Activated effector memory CD4-positive, alpha-beta T cell treated with Interleukin-2 at 50 U/mL for 16 hours (primary cell): ENCODE measurements around the gene ANAPC7.
A peak's percentile ranks its signal among the peaks of the same experiment; 100 is the strongest.
"Not testable (repeated sequence)": the region's sequence is repeated elsewhere in the genome, so short reads cannot be mapped to it uniquely, and the experiment has no call there.

Source experiments
- DNase-seq: peaks from one replicate; pipeline ENCODE4 v3.0.0-alpha.2; 2020

Gene ANAPC7, protein sequence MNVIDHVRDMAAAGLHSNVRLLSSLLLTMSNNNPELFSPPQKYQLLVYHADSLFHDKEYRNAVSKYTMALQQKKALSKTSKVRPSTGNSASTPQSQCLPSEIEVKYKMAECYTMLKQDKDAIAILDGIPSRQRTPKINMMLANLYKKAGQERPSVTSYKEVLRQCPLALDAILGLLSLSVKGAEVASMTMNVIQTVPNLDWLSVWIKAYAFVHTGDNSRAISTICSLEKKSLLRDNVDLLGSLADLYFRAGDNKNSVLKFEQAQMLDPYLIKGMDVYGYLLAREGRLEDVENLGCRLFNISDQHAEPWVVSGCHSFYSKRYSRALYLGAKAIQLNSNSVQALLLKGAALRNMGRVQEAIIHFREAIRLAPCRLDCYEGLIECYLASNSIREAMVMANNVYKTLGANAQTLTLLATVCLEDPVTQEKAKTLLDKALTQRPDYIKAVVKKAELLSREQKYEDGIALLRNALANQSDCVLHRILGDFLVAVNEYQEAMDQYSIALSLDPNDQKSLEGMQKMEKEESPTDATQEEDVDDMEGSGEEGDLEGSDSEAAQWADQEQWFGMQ

DNA sequence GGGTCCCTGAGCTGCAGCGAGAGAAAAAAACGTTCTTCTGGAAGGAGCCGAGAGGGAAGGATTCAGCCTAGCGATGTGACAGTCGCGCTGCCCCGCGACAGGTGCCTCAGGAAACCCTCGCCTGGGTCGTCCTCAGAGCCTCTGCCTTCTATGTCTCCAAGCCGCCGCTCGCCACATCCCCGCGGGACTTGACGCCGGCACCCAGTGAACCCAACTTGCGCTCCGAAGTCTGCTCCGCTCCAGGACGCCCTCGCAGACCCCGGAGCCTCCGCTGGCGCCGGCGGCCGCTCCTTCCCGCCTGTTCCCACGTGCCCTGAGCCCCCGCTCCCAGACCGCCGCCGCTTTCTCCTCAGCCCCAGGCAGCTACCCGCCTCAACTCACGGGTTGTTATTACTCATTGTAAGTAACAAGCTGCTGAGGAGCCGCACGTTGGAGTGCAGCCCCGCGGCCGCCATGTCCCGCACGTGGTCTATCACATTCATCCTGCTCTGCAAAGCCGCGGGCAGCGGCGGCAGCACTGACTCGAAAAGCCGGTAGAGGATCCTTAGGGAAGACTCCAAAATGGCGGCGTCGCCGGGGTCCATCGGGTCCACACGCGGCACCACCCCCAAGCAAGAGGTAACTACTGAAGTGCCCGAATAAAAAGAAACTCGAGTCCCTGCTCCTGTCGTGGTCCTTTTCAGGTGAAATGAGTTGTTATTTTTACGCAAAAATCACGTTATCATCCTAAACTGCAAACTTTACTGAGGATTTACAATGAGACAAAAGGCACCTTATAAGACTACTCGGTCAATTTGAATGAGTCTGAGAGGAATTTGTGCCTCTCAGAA lies at the start of gene ANAPC7:
ANAPC7 (minus strand) TSS at position 563 of the 830 bp plus-strand sequence; CDS start at position 482, 81 bp downstream.
- peak; percentile 76 for DNase-seq

DNA sequence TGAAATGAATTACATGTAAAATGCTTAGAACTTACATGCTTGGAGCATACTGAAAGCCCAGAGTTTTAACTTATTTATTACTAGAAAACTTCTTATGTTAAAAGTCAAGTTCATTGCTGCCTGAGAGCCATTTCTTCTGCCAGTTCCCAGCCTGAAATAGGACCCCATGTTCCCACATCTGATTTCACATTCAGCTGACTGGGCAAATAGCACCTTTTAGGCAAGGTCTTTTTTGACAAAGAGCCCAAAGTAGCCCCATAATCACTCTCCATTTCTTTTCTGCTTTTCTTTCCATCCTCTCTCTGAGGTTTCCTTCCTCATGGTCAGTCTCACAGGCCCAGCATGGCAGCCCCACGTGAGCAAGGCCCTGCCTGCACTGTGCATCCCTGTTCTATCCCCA lies 47.8 kb upstream of the ANAPC7 start:
- no peak for DNase-seq

DNA sequence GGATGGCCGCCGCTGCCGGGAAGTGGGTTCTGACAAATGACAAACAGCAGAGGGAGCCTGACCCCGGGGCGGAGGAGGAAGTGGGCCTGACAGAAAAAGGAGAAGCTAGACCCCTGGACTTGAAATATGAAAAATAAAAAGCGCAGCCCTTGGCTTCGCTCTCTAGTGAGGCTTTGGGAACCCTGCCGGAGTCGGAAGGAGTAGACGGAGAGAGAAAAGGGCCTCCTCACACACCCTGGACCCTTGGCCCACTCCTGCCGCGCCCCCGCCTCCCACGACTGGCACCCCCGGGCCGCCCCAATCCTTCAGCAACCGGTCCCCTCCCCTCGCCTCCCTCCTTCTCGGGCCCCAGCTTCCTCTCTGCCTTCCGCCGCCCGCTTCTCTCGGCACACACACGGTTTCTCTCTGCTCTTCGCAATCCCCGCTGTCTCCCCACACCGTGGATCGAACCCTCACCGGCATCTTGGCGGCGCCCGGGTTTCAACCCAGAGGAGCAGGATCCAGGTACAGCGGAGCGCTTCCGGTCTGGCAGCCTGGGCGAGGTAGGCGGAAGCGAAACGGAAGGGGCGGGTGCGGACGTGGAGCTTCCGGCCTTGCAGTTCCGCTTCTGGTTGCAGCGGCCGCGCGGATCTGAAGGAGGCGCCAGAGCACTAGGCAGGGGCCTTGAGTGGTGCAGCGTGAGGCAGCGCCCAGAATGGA lies 46.4 kb upstream of the ANAPC7 start, which contains the start of gene ARPC3:
ARPC3 (minus strand) TSS at position 539 of the 699 bp plus-strand sequence; CDS start at position 462, 77 bp downstream.
- DNase-seq, result peak; percentile 93

DNA sequence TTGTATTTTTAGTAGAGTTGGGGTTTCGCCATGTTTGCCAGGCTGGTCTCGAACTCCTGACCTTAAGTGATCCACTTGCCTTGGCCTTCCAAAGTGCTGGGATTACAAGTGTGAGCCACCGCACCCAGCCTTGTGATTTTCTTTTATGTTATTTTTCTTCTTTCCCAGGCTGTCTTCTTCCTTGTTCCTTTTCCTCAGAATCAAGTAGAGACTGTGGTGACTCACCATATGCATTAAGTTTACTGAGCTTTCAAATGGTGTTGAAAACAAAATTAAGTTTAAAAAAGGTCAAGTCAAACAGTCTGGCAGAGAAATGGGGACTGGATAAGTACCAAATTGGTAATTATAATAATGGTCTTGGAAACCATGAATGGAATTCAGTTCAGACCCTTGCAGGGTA lies 40.9 kb upstream of the ANAPC7 start:
- DNase-seq, result no peak

- DNase-seq, result no peak
These were observed 32.7 kb upstream of the ANAPC7 start for GRCh38 chr12:110436231-110436630.

DNA sequence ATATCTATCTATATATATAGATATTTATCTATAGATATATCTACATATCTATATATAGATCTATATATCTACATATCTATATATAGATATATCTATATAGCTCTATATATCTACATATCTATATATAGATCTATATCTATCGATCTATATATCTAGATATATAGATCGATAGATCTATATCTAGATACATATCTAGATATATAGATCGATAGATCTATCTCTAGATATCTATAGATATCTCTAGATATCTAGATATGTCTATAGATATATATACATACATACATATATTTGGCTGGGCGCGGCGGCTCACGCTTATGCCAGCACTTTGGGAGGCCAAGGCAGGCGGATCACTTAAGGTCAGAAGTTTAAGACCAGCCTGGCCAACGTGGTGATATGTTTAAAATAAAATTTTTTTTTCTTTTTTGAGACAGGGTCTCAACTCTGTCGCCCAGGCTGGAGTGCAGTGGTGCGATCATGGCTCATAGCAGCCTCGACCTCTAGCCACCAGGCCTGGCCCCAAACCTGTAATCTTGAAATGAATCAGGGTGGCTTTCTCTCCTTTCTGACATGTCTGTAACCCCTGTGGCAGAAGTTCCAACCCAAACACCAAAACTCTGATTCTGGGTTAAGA lies 28.6 kb upstream of the ANAPC7 start:
- DNase-seq, result no peak

DNA sequence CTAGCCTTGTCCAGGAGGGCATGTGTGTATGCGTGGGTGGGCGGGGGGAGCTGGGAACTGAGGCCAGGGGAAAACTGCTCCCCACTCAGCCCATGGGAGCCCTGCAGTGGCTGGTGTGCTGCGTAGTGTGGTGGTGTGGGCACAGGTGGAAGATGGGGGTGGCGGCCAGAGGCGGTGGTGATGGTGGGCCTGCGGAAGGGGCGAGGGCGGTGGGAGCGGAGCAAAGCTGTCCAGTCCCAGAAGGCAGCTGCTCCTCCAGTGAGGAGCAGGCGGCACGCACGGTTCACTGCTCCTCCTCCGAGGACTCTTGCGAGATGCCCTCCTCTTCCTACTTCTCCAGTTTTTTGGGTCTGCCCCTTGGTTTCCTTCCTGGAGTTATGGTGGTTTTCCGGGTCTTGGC lies 26.2 kb upstream of the ANAPC7 start:
- DNase-seq, result not testable (repeated sequence)

DNA sequence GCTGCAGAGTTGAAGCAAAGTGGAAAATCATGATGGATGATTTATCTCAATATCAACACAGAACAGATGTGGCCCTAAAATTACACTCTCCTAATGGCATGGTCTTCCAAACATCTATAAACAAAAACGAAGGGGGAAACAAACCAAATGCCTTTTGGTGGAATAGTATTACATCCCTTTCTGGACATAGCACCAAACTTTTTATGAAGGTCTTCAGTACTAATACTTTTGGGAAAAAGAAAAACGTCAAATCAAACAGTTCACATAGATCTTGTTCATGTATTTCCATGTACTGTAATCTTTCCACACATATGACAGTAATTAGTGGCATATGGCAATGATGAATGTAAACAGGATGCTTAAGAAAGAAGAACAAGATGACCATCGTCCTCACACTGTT lies 22.9 kb upstream of the ANAPC7 start:
- DNase-seq, result no peak

- no peak for DNase-seq
These were observed 20.7 kb upstream of the ANAPC7 start for GRCh38 chr12:110424237-110424636.

GRCh38 chr12:110421701-110422100 lies 18.2 kb upstream of the ANAPC7 start:
- no peak for DNase-seq

GRCh38 chr12:110421159-110421661 lies 17.7 kb upstream of the ANAPC7 start:
- no peak for DNase-seq

DNA sequence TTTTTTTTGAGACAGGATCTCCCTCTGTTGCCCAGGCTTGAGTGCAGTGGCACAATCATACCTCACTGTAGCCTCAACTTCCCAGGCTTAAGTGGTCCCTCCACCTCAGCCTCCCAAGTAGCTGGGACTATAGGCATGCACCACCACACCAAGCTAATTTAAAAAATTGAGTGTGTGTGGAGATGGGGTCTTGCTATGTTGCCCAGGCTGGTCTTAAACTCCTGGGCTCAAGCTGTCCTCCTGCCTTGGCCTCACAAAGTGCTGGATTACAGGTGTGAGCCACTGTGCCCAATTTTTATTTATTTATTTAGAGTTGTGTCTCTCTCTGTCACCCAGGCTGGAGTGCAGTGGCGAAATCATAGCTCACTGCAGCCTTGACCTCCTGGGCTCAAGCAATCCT lies 17.1 kb upstream of the ANAPC7 start:
- DNase-seq, result not testable (repeated sequence)

DNA sequence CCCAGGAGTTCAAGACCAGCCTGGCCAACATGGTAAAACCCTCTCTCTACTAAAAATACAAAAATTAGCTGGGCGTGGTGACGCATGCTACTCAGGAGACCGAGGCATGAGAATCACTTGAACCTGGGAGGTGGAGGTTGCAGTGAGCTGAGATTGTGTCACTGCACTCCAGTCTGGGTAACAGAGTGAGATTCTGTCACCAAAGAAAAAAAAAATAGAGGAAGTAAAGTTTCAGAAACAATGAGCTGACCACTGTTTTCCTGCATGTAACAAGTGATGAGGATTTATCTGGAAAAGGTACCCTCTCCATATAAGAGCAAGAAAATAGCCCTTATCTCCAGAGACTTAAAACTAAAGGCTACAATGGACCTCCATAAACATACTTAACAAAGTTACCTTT lies 13.6 kb upstream of the ANAPC7 start:
- not testable (repeated sequence) for DNase-seq

DNA sequence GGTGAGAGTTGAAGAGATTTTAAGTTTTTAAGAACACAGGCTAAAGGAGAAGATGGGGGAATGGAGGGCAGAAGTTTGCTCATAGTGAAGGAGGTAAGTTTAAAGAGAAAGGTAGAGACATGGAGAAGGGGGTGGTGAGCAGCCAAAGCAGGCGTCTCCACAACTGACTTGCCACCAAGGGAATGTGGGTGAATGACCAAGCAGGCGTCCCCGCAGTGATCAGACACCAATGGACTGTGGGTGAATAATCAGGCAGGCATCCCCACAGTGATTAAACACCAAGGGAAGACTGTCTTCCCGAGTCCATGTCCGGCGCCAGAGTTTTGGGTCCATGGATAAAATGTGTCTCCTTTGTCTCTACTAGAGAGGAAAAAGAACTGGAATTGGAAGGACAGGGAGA lies 6.6 kb upstream of the ANAPC7 start:
- not testable (repeated sequence) for DNase-seq

DNA sequence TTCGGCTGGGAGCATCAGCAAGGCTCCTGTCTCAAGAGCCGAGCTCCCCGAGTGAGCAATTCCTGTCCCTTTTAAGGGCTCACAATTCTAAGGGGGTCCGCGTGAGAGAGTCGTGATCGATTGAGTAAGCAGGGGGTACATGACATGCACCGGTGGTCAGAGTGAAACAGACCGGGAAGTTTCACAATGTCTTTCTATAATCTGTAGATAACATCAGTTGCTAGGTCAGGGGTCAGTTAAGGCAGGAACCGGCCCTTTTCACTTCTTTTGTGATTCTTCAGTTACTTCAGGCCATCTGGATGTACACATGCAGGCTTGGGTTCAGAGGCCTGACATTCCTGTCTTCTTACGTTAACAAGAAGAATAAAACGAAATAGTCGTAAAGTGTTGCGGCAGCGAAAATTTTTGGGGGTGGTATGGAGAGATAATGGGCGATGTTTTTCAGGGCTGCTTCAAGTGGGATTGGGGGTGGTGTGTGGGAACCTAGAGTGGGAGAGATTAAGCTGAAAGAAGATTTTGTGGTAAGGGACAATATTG lies 1.7 kb upstream of the ANAPC7 start:
- DNase-seq, result not testable (repeated sequence)

- peak; percentile 64 for DNase-seq
These were observed 621 bp upstream of the ANAPC7 start for GRCh38 chr12:110403976-110404682.

GRCh38 chr12:110382683-110383082 lies 20.8 kb downstream of the ANAPC7 start:
- DNase-seq, result no peak

- DNase-seq, result no peak
These were observed 23.9 kb downstream of the ANAPC7 start for GRCh38 chr12:110379631-110380030.

GRCh38 chr12:110379197-110379596 lies 24.3 kb downstream of the ANAPC7 start:
- no peak for DNase-seq

DNA sequence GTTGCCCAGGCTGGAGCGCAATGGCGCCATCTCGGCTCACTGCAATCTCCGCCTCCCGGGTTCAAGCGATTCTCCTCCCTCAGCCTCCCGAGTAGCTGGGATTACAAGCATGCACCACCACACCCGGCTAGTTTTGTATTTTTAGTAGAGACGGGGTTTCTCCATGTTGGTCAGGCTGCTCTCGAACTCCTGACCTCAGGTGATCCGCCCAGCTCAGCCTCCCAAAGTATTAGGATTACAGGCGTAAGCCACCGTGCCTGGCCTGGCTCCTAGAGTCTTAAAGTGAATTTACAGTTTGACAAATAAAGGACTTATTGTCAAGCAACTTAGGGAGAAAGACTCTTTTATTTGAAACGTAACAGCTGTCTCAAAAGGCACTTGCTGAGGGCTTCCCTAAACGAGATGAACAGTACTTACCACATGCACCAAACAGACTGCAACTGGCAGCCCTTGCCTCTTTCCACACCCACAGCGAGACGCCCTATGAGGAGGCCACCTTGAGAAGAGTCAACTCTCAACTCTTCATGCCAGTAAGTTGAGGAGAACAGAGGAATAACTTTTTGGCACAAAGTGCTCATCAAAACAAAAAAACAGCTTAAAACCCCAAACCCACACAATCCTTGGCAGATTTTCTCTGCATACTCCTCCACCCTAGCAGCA lies 25.2 kb downstream of the ANAPC7 start:
- not testable (repeated sequence) for DNase-seq
